ENCODE results near the gene C12orf42. TPM values are rescaled to one million over a fixed set of nuclear protein-coding genes. Genes with fewer than 3 reads are reported as not detected.

Gene C12orf42
- total RNA-seq, 1 donor from 2014 or later = not detected

- ATAC-seq (no peak), DNase-seq (ENCODE audit: low spot score) (no peak)
Measured at GRCh38 chr12:103350116-103350515, 145.7 kb downstream of the C12orf42 start.

DNA sequence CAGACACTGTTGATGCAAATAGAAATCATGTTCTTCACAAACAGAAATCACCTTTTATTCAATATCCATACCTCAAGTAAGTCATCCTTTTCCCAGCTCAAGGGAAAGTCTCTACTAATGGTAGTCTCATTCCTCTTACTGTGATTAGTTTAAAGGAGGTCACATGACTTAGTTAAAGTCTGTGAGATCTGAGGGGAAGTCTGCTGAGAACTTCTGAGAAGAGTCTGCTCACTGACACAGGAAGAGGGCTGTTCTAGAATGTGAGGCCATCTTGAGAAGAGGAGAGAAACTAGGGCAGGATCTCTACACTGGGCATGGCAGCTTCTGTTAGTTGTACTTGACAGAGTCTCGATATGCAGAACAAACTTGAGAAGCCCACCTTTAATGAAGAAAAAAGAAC is 146.8 kb downstream of the C12orf42 start:
- ATAC-seq (no peak), DNase-seq (ENCODE audit: low spot score) (no peak)

DNA sequence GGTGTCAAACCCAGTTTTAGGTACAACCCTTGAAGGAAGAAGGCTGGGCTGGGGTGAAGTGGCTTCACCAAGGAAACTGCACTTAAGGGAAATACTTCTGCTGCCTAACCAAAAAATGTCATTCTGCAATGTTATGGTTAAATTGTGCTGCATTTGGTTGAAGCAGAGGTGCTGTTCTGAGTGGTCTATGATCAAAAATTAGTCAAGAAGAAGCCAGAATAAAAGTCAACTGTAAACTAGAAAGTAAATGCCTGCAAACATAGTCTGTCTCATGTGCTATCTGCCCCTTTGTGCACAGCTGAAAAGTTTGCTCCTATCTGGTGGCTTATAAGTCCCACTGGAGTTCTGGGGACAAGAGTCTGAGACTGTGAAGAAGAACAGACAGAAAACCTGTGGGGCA is 158.8 kb downstream of the C12orf42 start:
- ATAC-seq = no peak
- DNase-seq (ENCODE audit: low spot score) = no peak

DNA sequence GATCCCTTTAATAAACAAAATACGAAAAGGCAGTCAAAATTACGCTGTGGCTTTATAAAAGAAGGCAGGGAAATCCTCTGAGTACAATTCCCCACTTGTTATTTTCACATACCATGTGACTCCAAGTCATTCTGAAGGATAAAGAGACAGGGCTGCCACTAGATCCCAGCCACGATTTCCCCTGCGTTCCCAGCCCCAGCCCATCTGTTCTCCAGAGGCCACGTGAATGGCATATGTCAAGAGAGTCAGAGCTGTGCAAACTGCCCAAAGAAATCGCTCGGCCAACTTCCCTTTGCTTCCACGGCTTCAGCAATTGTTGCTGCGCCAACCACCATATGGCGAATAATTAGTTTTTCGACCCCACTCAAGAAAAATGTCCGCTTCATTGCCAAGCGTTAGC is 161.3 kb downstream of the C12orf42 start:
- DNase-seq (ENCODE audit: low spot score) (no peak), ATAC-seq (no peak)

DNA sequence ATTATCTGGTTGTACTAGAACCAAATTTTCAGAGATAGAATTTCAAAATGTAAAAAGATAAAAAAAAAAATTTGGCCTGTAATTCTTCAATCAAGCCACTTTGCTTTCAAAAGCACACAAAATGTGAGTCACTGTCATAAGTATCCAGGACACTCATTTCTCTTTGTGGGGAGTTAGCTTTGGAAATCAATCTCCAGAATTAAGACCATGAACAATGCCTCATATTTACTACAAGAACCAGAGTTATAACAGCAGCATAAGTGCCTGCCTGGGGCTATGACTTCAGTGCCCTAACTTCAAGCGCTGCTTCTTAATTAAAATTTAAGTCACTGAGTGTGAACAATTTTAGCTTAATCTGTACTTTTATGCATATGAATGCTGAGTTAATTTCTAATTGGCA is 162.1 kb downstream of the C12orf42 start:
- no peak for DNase-seq (ENCODE audit: low spot score)
- no peak for ATAC-seq

DNA sequence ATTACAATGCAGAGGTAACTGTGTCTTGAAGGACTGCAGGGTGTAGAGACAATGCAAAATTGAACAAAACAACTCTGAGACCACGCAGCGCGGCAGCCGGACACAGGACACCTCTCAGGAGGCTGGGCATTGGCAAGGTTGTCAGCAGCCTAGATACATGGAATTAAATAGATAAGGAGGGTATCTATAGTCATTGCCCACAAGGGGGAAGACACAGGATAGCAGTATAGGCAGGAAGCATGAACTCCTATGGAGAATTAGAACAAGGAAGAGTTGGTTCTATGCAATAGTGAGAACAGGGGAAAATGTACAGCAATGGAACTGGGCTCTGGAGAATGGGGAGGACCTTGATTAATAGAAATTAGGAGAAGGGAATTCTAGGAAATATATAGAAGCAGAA is 164.1 kb downstream of the C12orf42 start:
- no peak for DNase-seq (ENCODE audit: low spot score)
- no peak for ATAC-seq

- ATAC-seq = no peak
- DNase-seq (ENCODE audit: low spot score) = no peak
Measured at GRCh38 chr12:103330672-103331071, 165.1 kb downstream of the C12orf42 start.

DNA sequence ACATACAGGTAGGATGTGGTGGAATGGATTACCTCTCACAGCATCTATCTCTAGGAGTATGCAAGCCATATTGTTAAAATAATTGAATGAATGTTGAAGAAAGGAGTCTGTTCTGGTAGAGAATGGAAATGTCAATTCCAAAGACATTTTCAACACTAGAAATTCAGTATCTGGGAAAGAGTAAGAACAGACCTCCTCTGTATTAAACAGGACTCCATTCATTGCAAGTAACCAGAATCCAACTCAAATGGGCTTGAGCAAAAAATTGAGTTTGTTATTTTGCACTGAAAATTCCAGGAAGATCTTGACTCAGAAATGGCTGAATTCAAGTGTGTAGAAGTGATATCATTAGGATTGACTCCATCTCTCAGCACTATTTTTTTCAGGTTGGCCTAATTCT is 168.1 kb downstream of the C12orf42 start:
- DNase-seq (ENCODE audit: low spot score) (no peak), ATAC-seq (no peak)

DNA sequence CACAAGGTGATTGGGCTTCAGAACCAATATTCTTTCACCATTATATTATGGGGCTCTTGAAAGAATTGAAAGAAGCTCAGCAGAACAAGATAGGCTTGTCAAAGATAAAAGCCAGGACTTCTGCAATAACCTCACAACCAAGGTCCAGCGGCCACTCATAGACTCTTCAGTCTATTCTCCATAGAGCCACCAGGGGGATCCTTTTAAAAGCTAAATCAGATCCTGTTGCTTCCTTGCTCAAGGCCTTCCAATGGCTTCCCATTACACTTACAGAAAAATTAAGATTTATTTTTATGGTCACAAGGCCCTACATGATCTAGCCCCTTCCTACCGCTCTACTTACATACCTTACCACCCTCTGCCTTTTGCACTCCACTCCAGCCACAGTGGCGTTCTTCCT is 169.6 kb downstream of the C12orf42 start:
- no peak for DNase-seq (ENCODE audit: low spot score)
- peak; percentile 20 for ATAC-seq

DNA sequence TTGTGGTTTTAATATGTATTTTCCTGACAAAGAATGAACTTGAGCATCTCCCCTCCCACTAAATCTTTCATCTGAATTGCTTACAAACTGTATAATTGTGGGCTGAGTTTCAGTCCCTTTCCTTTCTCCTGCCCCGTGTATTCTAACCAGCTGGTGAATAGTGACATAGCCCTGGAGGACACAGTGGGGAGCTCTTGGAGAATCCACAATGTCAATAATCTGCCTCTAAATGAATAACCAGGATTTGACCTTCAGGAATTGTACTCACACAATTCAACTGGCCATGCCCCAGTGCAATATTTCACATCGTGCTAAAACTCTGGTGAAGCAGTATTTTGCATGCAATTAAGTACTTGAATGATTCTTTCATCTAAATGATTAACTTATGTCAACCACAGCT is 177.2 kb downstream of the C12orf42 start:
- ATAC-seq = no peak
- DNase-seq (ENCODE audit: low spot score) = no peak

GRCh38 chr12:103317220-103317619 is 178.5 kb downstream of the C12orf42 start:
- ATAC-seq (no peak), DNase-seq (ENCODE audit: low spot score) (no peak)

- ATAC-seq = no peak
- no peak for DNase-seq (ENCODE audit: low spot score)
Measured at GRCh38 chr12:103314786-103315185, 181.0 kb downstream of the C12orf42 start.

DNA sequence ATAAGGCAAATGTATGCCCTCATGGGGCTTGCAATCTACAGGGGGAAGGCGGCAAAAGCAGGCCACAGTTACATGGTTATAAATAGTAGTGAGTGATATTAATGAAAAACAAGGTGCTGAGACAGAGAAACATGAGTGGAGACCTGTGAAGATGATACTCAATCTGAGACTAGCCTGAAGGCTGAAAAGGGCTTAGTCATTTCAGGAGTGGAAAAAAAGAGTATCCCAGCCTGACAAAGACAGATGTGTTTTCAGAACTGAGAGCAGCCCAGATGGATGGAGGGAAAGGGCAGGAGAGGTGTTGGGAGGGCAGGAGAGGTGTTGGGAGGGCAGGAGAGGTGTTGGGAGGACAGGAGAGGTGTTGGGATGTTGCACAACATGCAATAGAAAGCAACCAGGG is 181.9 kb downstream of the C12orf42 start:
- DNase-seq (ENCODE audit: low spot score) (no peak), ATAC-seq (no peak)

GRCh38 chr12:103312742-103313354 is 182.9 kb downstream of the C12orf42 start:
- no peak for ATAC-seq
- no peak for DNase-seq (ENCODE audit: low spot score)

DNA sequence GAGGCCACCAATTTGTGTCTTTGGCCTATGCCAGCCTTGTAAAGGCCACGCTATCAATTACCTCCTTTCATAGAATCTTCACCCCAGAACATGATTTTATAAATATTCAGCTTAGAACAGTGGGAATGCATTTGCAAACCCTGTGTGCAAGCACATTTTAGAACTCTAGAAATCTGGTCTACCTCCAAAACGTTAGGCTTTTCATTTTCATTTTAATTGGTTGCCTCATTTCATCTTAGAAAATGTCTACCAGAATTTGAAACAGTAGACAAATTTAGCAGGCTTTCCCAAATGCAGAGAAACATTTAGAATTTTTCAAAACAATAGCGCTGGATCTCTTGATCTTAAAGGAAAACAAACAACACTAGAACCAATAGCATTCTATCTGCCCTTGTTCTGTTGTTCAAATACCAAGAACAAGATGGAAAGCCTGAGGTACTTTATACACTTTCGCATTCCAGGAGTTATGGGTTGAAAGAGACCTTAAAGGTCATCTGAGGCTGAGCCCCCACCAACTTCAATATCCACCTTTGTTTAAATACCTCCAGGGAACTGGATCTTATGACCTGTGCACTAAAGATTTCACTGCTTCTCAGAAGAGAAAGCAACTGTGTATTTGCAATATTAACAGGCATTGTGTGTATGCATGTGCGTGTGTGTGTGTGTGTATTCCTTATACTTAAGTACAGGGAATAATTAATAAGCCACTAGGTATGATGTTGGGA is 185.1 kb downstream of the C12orf42 start:
- no peak for DNase-seq (ENCODE audit: low spot score)
- no peak for ATAC-seq

- ATAC-seq (no peak), DNase-seq (ENCODE audit: low spot score) (no peak)
Measured at GRCh38 chr12:103308396-103308795, 187.4 kb downstream of the C12orf42 start.

DNA sequence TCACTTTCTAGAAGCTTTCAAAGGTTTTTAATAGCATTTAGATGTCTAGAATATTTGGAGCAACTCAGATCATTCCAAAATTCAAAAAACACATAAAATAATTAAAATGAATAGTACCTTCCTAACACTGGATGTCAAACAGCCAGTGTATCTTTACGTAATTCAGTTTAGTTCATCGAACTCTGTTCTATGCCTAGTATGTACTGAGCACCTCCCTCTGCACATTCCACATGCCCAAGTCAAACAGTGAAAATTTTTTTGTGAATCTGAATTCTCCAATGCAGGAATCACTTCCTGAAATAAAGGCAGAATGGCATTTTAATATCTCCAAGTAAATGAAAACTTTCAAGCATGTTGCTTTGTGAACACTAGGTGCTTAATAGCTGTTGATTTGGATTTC is 192.3 kb downstream of the C12orf42 start:
- no peak for ATAC-seq

GRCh38 chr12:103301642-103302591 is 193.9 kb downstream of the C12orf42 start:
- DNase-seq (ENCODE audit: low spot score) (no peak), ATAC-seq (no peak)

More for the DNA sequence above, 192.3 kb downstream of the C12orf42 start:
- DNase-seq (ENCODE audit: low spot score) = no peak

DNA sequence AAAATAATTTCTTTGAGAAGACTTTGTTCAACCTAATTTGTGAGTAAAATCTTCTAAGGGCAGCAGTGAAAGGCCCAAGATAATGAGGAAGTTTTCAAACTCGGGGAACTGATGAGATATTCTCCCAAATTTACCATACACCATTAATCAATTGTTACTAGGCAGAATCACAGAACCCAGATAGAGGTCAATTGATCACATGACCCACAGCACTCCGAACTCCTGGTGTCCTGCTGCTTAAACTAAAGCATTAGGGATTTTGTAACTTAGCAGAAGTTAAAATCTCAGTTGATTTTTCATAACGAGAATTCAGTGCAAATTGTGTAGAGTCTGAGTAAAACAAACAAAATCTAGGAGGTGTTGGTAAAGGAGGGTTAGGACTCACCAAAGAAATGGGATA is 207.8 kb downstream of the C12orf42 start:
- DNase-seq (ENCODE audit: low spot score) (no peak), ATAC-seq (no peak)

GRCh38 chr12:103282124-103282523 is 213.6 kb downstream of the C12orf42 start:
- DNase-seq (ENCODE audit: low spot score) = no peak
- ATAC-seq = no peak

- ATAC-seq = no peak
- DNase-seq (ENCODE audit: low spot score) = no peak
Measured at GRCh38 chr12:103279444-103279843, 216.3 kb downstream of the C12orf42 start.

DNA sequence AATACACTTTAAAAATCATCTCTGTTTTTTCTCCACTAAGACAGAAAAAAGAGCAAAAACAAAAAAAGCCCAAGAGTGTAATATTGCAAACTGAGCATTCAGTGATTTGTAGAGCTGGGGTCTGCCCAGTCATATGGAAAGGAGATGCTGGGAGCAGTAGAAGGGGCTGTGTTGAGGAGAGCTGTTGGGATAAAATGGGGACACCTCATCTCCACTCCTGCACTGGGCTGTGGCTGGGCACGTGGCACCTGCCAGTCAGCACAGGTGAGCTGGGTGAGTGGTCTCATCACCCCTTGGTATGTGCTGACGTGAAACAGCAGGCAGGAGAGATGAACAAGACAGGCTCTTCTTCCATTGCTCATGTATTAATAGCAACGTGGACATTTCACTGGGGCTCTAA is 217.4 kb downstream of the C12orf42 start:
- ATAC-seq = no peak
- no peak for DNase-seq (ENCODE audit: low spot score)

Data from left lobe of liver (tissue), 2 donors.